Kidney epithelial cell (primary cell): Measurements from ENCODE around the gene ADAMTS6. TPM values are rescaled to one million over a fixed set of nuclear protein-coding genes. Genes with fewer than 3 reads are reported as not detected.

Source experiments
- DNase-seq: peaks from one replicate; pipeline ENCODE4 v3.0.0-alpha.2; 2010; ENCODE audit warnings: low read depth
- H3K27me3 ChIP-seq: 2 replicates; pipeline ENCODE4 v1.6.0; 2011; ENCODE audit warnings: low read length; ENCODE audit not compliant: control insufficient read depth, insufficient read depth
- H3K36me3 ChIP-seq: 2 replicates; pipeline ENCODE4 v1.5.1; 2011; ENCODE audit warnings: low read length; ENCODE audit not compliant: control insufficient read depth, insufficient read depth
- H3K4me3 ChIP-seq: 2 replicates; pipeline ENCODE4 v1.5.1; 2011; ENCODE audit warnings: low read depth, mild to moderate bottlenecking, control low read depth, low read length
- CTCF ChIP-seq: IDR thresholded peaks from 2 replicates; pipeline ENCODE4 v1.5.1; 2011; ENCODE audit warnings: mild to moderate bottlenecking, moderate library complexity, low read length, control low read depth, inconsistent platforms; ENCODE audit not compliant: insufficient read depth, poor library complexity, severe bottlenecking
- total RNA-seq: library from RNA; depleted of rRNA; stranded (reverse); fragments of >200 nt; gene quantifications from 2 replicates; pipeline ENCODE4 v1.2.3, GENCODE V29; 2015

The ADAMTS6 gene
- total RNA-seq, 1 donor from 2014 or later, result 15.3 TPM

GRCh38 chr5:65161655-65162054, 320.1 kb downstream of the ADAMTS6 start:
- no peak for TF ChIP-seq CTCF
- Histone ChIP-seq H3K36me3 (no peaks in the 10 kb centered on the region), H3K4me3 (no peak overlapping the region), H3K27me3 (no peaks in the 10 kb centered on the region)
- no peak for DNase-seq

DNA sequence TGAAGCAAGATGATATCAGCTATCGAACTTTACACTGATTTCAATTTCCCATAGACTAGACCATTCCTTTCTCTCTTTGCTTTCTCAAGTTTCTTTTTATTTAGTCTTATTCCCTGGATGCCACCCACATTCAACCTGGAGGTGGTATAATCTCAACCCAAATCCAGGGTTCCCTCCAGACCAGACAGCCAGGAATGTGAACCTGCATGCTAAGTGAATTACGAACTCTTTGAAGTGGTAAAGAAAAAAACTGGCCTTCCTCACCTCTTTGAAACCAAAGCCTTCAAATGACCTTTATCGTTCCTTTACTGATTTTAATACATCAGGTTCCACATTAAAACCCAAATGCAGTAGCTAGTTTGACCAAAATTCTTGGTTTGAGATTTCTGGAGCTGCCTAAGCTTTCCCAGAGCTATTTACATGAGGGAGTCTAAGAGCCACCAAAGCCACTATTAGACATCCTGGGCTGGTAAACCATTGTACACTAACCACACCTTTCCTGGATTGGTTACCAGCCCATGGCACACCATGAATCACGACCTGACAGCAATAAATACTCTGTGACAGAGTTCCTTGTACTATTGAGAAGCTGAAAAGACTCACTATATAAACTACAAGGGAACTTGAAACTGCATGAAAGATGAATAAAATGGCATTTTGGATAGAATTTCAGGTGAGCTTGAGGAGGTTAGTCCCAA, 323.7 kb downstream of the ADAMTS6 start:
- H3K4me3 ChIP-seq, result no peak overlapping the region
- no peaks in the 10 kb centered on the region for H3K36me3 ChIP-seq
- H3K27me3 ChIP-seq, result no peaks in the 10 kb centered on the region
- no peak for TF ChIP-seq CTCF
- no peak for DNase-seq

DNA sequence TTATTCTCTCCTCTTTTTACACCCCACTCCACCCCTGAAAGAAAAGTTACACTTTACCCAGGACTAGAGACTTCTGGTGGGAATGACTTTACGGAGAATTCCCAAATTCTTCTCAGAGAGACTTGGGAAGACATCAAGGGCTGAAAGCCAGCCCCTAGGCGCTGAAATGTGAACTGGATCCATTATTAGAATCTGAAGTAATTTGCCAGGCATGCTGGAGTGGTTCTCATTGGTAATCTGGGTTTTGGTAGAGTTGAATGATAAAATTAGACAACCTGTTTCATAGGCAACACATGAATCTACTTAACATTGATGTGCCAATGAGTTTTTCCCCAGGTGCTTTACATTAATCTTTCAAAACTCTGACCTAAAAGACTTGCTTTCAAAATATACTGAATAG, 324.8 kb downstream of the ADAMTS6 start:
- no peak for DNase-seq
- H3K27me3 ChIP-seq, result no peaks in the 10 kb centered on the region
- TF ChIP-seq CTCF, result no peak
- no peak overlapping the region for H3K4me3 ChIP-seq
- H3K36me3 ChIP-seq, result no peaks in the 10 kb centered on the region

- H3K36me3 ChIP-seq, result no peaks in the 10 kb centered on the region
- TF ChIP-seq CTCF, result no peak
- no peak overlapping the region for H3K4me3 ChIP-seq
- DNase-seq, result no peak
- no peaks in the 10 kb centered on the region for H3K27me3 ChIP-seq
These were observed 329.6 kb downstream of the ADAMTS6 start for GRCh38 chr5:65152131-65152530.

DNA sequence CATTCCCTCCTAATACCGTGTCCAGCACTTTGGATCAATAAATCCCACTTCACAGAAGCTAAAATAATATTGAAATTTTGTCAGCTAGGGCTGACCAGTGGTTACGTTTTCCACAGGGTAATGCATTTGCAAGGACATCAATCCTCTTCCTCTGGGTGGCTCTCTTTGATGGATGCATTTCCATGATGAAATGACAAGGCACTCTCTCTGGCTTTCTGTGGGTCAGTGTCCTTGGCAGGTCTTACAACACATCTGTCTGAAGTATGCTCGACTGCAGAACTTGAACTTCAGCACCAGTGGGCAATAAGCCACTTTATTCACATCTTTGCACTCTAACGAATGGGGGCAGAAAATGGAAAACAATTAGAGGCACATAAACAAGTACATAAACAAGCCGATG, 330.1 kb downstream of the ADAMTS6 start:
- H3K27me3 ChIP-seq, result no peaks in the 10 kb centered on the region
- H3K4me3 ChIP-seq, result no peak overlapping the region
- H3K36me3 ChIP-seq, result no peaks in the 10 kb centered on the region
- no peak for DNase-seq
- TF ChIP-seq CTCF, result no peak
